Epithelial cell of prostate (primary cell): Measurements from ENCODE around the gene EPHB3.

Experiments
- DNase-seq: peaks from one replicate; pipeline ENCODE4 v3.0.0-alpha.2; 2011; ENCODE audit warnings: low read depth, low spot score
- H3K27ac ChIP-seq: fragments of 450-650 bp; 2 replicates; pipeline ENCODE4 v1.5.1; 2017; ENCODE audit warnings: mild to moderate bottlenecking

EPHB3 gene

GRCh38 chr3:184576457-184577240 lies 15.1 kb downstream of the EPHB3 start:
- DNase-seq: no peak
- H3K27ac ChIP-seq: no peak overlapping the region

- DNase-seq: no peak
- H3K27ac ChIP-seq: no peak overlapping the region
Measured at GRCh38 chr3:184577546-184577945, 16.0 kb downstream of the EPHB3 start.

GRCh38 chr3:184578218-184578617 lies 16.6 kb downstream of the EPHB3 start:
- H3K27ac ChIP-seq: no peak overlapping the region

GRCh38 chr3:184578822-184579221 lies 17.2 kb downstream of the EPHB3 start:
- DNase-seq: no peak
- no peak overlapping the region for H3K27ac ChIP-seq

More at GRCh38 chr3:184578218-184578617, 16.6 kb downstream of the EPHB3 start:
- no peak for DNase-seq

GRCh38 chr3:184579513-184579912 lies 17.9 kb downstream of the EPHB3 start:
- DNase-seq: no peak
- no peak overlapping the region for H3K27ac ChIP-seq

- no peak overlapping the region for H3K27ac ChIP-seq
- DNase-seq: no peak
Measured at GRCh38 chr3:184580376-184580775, 18.8 kb downstream of the EPHB3 start.

- no peak overlapping the region for H3K27ac ChIP-seq
- no peak for DNase-seq
Measured at GRCh38 chr3:184581331-184581855, 19.8 kb downstream of the EPHB3 start.

- no peak for DNase-seq
- no peak overlapping the region for H3K27ac ChIP-seq
Measured at GRCh38 chr3:184582646-184583577, 21.3 kb downstream of the EPHB3 start.

- no peak overlapping the region for H3K27ac ChIP-seq
- DNase-seq: no peak
Measured at GRCh38 chr3:184583578-184584451, 22.2 kb downstream of the EPHB3 start.

GRCh38 chr3:184584464-184584891 lies 22.9 kb downstream of the EPHB3 start:
- DNase-seq: no peak

GRCh38 chr3:184585545-184585944 lies 24.0 kb downstream of the EPHB3 start:
- DNase-seq: no peak
- H3K27ac ChIP-seq: no peak overlapping the region

More at GRCh38 chr3:184584464-184584891, 22.9 kb downstream of the EPHB3 start:
- H3K27ac ChIP-seq: no peak overlapping the region

GRCh38 chr3:184586851-184587250 lies 25.3 kb downstream of the EPHB3 start:
- no peak overlapping the region for H3K27ac ChIP-seq
- no peak for DNase-seq

GRCh38 chr3:184588776-184589175 lies 27.2 kb downstream of the EPHB3 start:
- H3K27ac ChIP-seq: no peak overlapping the region
- DNase-seq: no peak

- DNase-seq: no peak
- no peak overlapping the region for H3K27ac ChIP-seq
Measured at GRCh38 chr3:184590795-184591194, 29.2 kb downstream of the EPHB3 start.

GRCh38 chr3:184591789-184592188 lies 30.2 kb downstream of the EPHB3 start:
- H3K27ac ChIP-seq: no peak overlapping the region
- no peak for DNase-seq

- no peak overlapping the region for H3K27ac ChIP-seq
Measured at GRCh38 chr3:184592371-184593219, 31.0 kb downstream of the EPHB3 start.

GRCh38 chr3:184593220-184593927 lies 31.8 kb downstream of the EPHB3 start:
- no peak for DNase-seq
- no peak overlapping the region for H3K27ac ChIP-seq

More at GRCh38 chr3:184592371-184593219, 31.0 kb downstream of the EPHB3 start:
- no peak for DNase-seq

- no peak overlapping the region for H3K27ac ChIP-seq
- DNase-seq: no peak
Measured at GRCh38 chr3:184593928-184594303, 32.3 kb downstream of the EPHB3 start.
